Activated CD4-positive, alpha-beta memory T cell treated with anti-CD3 and anti-CD28 coated beads for 36 hours (primary cell): Measurements from ENCODE around the gene DHPS. TPM values are rescaled to one million over a fixed set of nuclear protein-coding genes. Genes with fewer than 3 reads are reported as not detected.
"Not testable (repeated sequence)": the region's sequence is repeated elsewhere in the genome, so short reads cannot be mapped to it uniquely, and the experiment has no call there.

Source experiments
- CTCF ChIA-PET: fragments of 350-600 bp; sonication (Branson Sonifier 250); formaldehyde crosslinking; loops from one replicate; lab custom pipeline; 2021; ENCODE audit warnings: antibody characterized with exemption, inconsistent platforms; lab: Charles Lee
- POLR2A ChIA-PET: fragments of 350-600 bp; sonication (Branson Sonifier 250); formaldehyde crosslinking; loops from one replicate; lab custom pipeline; 2021; ENCODE audit warnings: antibody characterized with exemption; lab: Charles Lee
- DNase-seq: peaks from one replicate; pipeline ENCODE4 v3.0.0-alpha.2; 2020
- H3K27ac Mint-ChIP-seq: one replicate; pipeline ENCODE4 v1.8.0; 2021; ENCODE audit warnings: mixed read lengths
- H3K27me3 Mint-ChIP-seq: one replicate; pipeline ENCODE4 v1.8.0; 2021; ENCODE audit warnings: mixed read lengths
- H3K36me3 Mint-ChIP-seq: one replicate; pipeline ENCODE4 v1.8.0; 2021; ENCODE audit warnings: mixed read lengths
- H3K4me1 Mint-ChIP-seq: one replicate; pipeline ENCODE4 v1.8.0; 2021; ENCODE audit warnings: low read depth, mixed read lengths
- H3K4me3 Mint-ChIP-seq: one replicate; pipeline ENCODE4 v1.8.0; 2021; ENCODE audit warnings: mild to moderate bottlenecking, mixed read lengths
- H3K9me3 Mint-ChIP-seq: one replicate; pipeline ENCODE4 v1.8.0; 2021; ENCODE audit warnings: mixed read lengths
- intact Hi-C: fragments of 100-400 bp; cut with micrococcal nuclease; formaldehyde crosslinking; loops from one replicate; pipeline ENCODE4 v1.15.1; 2023
- total RNA-seq, 2 experiments: library from RNA; stranded (reverse); gene quantifications; one replicate each; pipeline ENCODE4 v1.2.3, GENCODE V29; 2021

Gene DHPS
- total RNA-seq, 2 experiments from 2014 or later = 126 to 127 TPM

DNA sequence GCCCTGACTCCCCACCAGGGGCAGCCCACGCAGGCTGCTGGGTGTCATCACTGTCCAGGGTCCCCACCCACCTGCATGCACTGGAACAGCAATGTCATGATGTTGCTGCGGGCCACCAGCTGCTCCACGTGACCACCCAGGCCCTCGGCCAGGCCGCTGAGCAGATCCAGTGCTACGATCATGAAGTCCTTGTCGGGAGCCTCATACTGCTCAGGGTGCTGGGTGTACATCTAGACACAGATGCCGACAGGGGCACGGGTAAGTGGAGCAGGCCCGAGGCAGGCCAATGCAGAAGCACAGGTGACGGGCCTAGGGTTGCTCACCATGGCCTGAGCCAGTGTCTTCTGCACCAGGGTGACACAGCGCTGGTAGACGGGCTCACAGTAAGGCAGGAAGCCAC is 23.5 kb upstream of the DHPS start:
- ChIA-PET POLR2A (no interaction called here), CTCF (no interaction called here)
- no peak for DNase-seq
- no peak overlapping the region for H3K4me3 Mint-ChIP-seq
- no peaks in the 10 kb centered on the region for H3K9me3 Mint-ChIP-seq
- no peaks in the 10 kb centered on the region for H3K27me3 Mint-ChIP-seq
- no peaks in the 10 kb centered on the region for H3K4me1 Mint-ChIP-seq
- intact Hi-C loops = no loop called here
- H3K36me3 Mint-ChIP-seq = peaks cover 48% of the 10 kb centered on the region
- H3K27ac Mint-ChIP-seq = no peak overlapping the region

DNA sequence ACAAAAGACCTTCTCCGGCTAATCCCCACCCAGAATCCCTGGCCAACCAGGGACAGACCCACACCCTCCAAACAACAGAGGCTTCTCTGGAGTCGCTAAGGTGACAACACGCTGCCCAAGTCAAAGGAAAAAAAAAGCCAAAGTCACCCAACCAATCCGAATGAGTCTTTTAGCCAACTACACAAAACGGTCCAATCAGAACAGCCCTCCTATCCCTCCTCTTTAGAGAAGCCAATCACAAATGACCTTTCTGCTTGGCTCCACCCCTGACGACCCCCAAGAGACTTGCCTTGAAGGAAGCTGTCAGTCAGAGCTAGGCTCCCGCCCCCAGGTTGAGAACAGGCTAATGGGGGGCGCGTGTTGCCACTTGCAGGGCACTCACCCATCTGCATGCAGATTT is 21.4 kb upstream of the DHPS start:
- Mint-ChIP-seq H3K4me3 (no peak overlapping the region), H3K36me3 (peaks cover 44% of the 10 kb centered on the region), H3K27ac (no peak overlapping the region), H3K9me3 (no peaks in the 10 kb centered on the region), H3K27me3 (no peaks in the 10 kb centered on the region), H3K4me1 (peaks cover 2% of the 10 kb centered on the region)
- intact Hi-C loops = no loop called here
- POLR2A ChIA-PET = no interaction called here
- peak; percentile 17 for DNase-seq
- CTCF ChIA-PET = interaction anchor here (0.9 kb wide), 1 partner anchor 57 kb away, joined by 3 read pairs; no protein-coding TSS in a partner anchor

DNA sequence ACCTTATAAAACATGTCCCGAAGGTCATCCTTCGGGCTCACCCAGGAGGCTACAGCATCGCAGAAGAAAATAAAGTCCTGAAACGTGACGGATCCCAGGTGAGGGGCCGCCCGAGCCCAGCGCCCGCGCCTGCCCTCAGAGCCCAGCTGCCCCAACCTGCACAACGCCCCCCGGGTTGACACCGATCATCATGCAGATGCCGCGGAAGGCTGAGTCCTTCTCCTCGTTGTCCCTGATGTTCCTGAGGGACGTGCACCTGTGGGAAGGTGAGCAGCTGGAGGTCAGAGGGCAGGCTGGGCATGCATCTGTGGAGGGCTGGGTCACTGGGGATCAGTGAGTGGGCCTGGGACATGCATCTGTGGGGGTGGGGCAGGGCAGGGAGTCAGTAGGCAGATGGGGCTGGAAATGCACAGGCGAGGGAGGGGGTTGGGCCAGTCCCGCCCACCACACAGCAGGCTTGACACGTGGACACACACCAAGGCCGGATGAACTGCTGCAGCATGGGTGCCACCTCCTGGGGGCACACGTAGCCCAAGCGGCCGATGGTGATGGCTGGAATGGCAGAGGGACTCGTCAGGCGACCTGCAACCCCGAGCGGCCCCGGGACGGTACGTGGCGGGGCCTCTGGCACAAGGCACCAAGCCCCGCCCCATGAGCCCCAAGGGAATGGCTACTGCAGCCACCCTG is 20.1 kb upstream of the DHPS start:
- peaks cover 4% of the 10 kb centered on the region for H3K4me1 Mint-ChIP-seq
- no peak overlapping the region for H3K27ac Mint-ChIP-seq
- ChIA-PET CTCF (interaction anchor here (0.6 kb wide), 1 partner anchor 46 kb away, joined by 3 read pairs; no protein-coding TSS in a partner anchor), POLR2A (no interaction called here)
- no peaks in the 10 kb centered on the region for H3K9me3 Mint-ChIP-seq
- no peaks in the 10 kb centered on the region for H3K27me3 Mint-ChIP-seq
- intact Hi-C loops = no loop called here
- DNase-seq = no peak
- H3K36me3 Mint-ChIP-seq = peaks cover 40% of the 10 kb centered on the region
- H3K4me3 Mint-ChIP-seq = no peak overlapping the region

DNA sequence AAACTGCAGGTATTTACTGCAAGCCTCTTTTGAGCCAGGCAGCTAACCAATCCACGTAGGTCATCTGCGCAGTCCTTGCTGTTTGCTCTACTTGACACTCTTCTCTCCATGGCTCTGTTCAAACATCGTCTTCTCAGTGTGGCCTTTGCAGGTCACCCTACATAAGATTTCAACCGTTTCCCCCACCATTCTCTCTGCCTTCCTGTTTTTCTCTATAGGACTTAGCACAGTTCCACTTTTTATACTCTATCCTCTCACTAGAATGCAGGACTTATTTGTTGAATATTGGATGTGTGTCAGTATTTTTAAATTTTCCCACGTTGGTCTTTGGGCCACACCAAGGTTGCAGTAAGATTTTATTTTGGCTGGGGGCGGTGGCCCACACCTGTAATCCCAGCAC is 16.5 kb upstream of the DHPS start:
- Mint-ChIP-seq H3K4me3 (peak overlapping the region; percentile 22), H3K9me3 (no peaks in the 10 kb centered on the region), H3K27me3 (no peaks in the 10 kb centered on the region), H3K36me3 (peaks cover 15% of the 10 kb centered on the region), H3K4me1 (peaks cover 14% of the 10 kb centered on the region), H3K27ac (no peak overlapping the region)
- POLR2A ChIA-PET = no interaction called here
- no peak for DNase-seq
- intact Hi-C loops = no loop called here
- CTCF ChIA-PET = interaction anchor here (1.0 to 1.2 kb wide), 3 partner anchors 12 to 62 kb away, joined by 3 read pairs; no protein-coding TSS in a partner anchor

DNA sequence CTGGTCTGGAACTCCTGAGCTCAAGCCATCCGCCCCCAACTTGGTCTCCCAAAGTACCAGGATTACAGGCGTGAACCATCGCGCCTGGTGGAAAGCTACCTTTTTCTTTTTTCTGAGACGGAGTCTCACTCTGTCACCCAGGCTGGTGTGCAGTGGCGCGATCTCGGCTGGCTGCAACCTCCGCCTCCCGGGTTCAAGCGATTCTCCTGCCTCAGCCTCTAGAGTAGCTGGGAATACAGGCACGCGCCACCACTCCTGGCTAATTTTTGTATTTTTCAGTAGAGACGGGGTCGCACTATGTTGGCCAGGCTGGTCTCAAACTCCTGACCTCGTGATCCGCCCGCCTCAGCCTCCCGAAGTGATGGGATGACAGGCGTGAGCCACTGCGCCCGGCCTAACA is 15.7 kb upstream of the DHPS start:
- not testable (repeated sequence) for H3K27ac Mint-ChIP-seq, DNase-seq, H3K27me3 Mint-ChIP-seq, H3K9me3 Mint-ChIP-seq
- H3K36me3 Mint-ChIP-seq = peaks cover 13% of the 10 kb centered on the region
- ChIA-PET CTCF (interaction anchor here (1.0 to 2.6 kb wide), 5 partner anchors 12 to 63 kb away, joined by 3 to 12 read pairs (median 3); no protein-coding TSS in a partner anchor), POLR2A (interaction anchor here (1.5 to 2.5 kb wide), 3 partner anchors 16 to 240 kb away, joined by 3 to 14 read pairs (median 12); partner anchors contain the start of gene DHPS)
- intact Hi-C loops = loop anchor here (2.0 kb wide), 1 partner anchor 25 kb away; the partner anchor contains the start of gene TNPO2
- peak overlapping the region; percentile 26 for H3K4me3 Mint-ChIP-seq
- peaks cover 14% of the 10 kb centered on the region for H3K4me1 Mint-ChIP-seq

DNA sequence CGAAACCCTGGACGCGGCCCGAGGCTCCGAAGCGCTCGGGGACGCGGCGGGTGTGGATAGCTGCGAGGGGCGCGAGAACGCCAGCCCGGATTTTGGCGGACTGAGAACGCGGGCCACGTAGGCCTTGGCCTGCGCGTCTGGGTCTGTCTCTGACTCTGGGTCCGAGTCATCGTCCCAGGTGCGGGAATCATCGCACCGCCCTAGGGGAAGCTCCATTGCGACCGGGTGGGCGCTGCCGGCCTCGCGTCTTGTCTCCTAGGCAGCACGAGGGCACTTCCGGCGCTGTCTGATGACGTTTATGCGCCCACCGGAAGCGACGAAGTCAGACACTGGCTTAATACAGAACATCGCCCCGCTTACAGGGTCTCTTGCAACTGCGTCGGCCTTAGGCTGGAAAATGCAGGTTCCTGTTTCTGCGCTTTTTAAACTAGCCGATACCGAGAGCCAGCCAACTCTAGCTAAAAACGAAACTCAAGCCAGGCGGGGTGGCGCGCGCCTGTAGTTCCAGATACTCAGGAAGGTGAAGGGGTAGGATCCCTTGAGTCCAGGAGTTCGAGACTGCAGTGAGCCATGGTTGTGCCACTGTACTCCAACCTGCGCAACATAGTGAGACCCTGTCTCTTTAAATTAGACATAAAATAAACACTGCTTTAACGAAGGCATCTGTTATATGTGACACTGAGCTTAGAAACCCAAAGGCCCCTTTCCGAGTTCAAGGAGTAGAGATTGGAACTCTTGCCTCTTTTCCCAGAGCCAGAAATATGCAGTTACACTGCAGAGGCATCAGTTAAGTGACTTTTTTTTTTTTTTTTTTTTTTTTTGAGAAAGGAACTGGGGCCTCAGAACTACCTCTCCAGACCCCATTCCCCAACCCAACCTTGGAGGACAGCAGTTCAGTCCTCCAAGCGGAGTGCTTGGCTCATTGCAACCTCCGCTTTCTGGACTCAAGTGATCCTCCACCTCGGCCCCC is 15.0 kb upstream of the DHPS start, which contains the start of gene FBXW9:
TSS of gene FBXW9 (minus strand) at position 266 of the 970 bp plus-strand sequence. CDS start at position 216, 50 bp downstream.
- Mint-ChIP-seq H3K9me3 (no peaks in the 10 kb centered on the region), H3K36me3 (peaks cover 11% of the 10 kb centered on the region), H3K4me3 (peak within 1 kb of the TSS; percentile 84), H3K4me1 (peaks cover 14% of the 10 kb centered on the region), H3K27me3 (no peaks in the 10 kb centered on the region), H3K27ac (peak within 1 kb of the TSS; percentile 87)
- CTCF ChIA-PET = interaction anchor here (1.0 to 2.6 kb wide), 9 partner anchors 11 to 63 kb away, joined by 3 to 12 read pairs (median 5); no protein-coding TSS in a partner anchor
- intact Hi-C loops = loop anchor here (1.0 to 2.0 kb wide), 2 partner anchors 15 to 26 kb away; partner anchors contain the start of genes DHPS and TNPO2
- peak; percentile 98 for DNase-seq
- POLR2A ChIA-PET = interaction anchor here (0.6 to 2.5 kb wide), 7 partner anchors 11 to 241 kb away, joined by 3 to 14 read pairs (median 3); partner anchors contain the start of genes DHPS, GET3 and TRIR

DNA sequence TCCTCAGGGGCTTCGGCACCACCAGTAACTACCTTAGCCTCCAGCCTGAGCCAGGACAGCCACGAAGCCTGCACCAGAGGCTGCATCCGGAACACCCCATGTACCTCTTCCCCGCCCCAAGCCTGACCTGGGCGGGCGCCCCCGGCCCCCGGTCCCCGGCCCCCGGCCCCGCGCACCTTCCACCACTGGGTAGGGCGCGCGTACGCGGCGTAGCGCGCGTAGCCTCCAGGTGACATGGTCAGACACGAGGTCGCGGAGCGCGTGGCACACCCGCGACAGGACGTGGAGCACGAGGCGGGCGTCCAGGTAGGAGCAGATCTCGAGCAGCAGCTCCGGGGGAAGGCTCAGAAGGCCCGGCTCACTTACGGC is 14.3 kb upstream of the DHPS start:
- H3K4me1 Mint-ChIP-seq = peaks cover 14% of the 10 kb centered on the region
- intact Hi-C loops = loop anchor here (1.0 to 2.0 kb wide), 2 partner anchors 15 to 27 kb away; partner anchors contain the start of genes DHPS and TNPO2
- ChIA-PET POLR2A (interaction anchor here (0.6 to 2.5 kb wide), 7 partner anchors 12 to 241 kb away, joined by 3 to 14 read pairs (median 3); partner anchors contain the start of genes DHPS, GET3 and TRIR), CTCF (interaction anchor here (1.0 to 2.6 kb wide), 8 partner anchors 11 to 64 kb away, joined by 3 to 12 read pairs (median 6); no protein-coding TSS in a partner anchor)
- peaks cover 6% of the 10 kb centered on the region for H3K36me3 Mint-ChIP-seq
- H3K27me3 Mint-ChIP-seq = no peaks in the 10 kb centered on the region
- no peak overlapping the region for H3K27ac Mint-ChIP-seq
- H3K9me3 Mint-ChIP-seq = no peaks in the 10 kb centered on the region
- DNase-seq = peak; percentile 29
- peak overlapping the region; percentile 84 for H3K4me3 Mint-ChIP-seq

DNA sequence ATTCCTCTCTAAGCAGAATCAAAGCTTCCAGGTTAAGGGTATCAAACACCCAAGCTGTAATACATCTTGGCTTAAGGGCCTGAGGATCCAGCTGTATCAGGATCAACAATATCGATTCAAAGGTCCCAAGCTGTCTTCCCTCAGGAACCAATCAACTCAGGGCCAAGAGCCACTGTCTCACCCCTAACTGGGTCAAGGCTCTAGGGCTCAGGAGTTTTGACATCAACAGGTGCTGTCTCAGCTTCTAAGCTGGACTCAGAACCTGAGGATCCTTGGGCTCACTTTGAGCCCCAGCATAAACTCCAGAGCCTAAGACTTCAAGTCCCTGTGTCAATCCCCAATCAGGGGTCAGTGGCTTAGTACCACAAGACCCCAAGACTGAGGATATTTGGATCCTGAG is 13.8 kb upstream of the DHPS start:
- peaks cover 2% of the 10 kb centered on the region for H3K36me3 Mint-ChIP-seq
- peaks cover 14% of the 10 kb centered on the region for H3K4me1 Mint-ChIP-seq
- no peaks in the 10 kb centered on the region for H3K9me3 Mint-ChIP-seq
- ChIA-PET CTCF (interaction anchor here (0.8 to 2.6 kb wide), 6 partner anchors 19 to 152 kb away, joined by 3 to 12 read pairs (median 8); no protein-coding TSS in a partner anchor), POLR2A (interaction anchor here (1.2 to 2.5 kb wide), 3 partner anchors 14 to 38 kb away, joined by 4 to 14 read pairs (median 12); partner anchors contain the start of genes DHPS and TRIR)
- intact Hi-C loops = no loop called here
- H3K4me3 Mint-ChIP-seq = peak overlapping the region; percentile 84
- no peak overlapping the region for H3K27ac Mint-ChIP-seq
- no peaks in the 10 kb centered on the region for H3K27me3 Mint-ChIP-seq
- DNase-seq = no peak

DNA sequence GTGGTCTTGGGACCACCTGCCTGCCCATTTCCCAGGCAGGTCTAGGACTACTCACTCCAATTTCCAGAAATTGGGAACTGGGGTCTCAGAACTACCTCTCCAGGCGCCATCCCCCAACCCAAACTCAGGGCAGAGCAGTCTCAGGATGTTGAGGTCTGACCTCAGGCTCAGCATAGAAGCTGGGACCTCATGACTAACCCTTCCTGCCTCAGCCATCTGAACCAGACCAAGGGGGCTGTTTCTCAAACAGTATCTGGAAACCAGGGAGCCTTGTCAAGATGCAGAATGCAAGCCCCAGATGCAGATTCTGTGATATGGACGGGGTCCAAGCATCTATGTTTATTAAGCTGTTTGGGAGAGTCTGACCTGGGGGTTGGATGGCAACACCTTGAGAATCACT is 13.4 kb upstream of the DHPS start:
- no peak for DNase-seq
- Mint-ChIP-seq H3K4me1 (peaks cover 14% of the 10 kb centered on the region), H3K27me3 (no peaks in the 10 kb centered on the region), H3K4me3 (peak overlapping the region; percentile 39), H3K27ac (no peak overlapping the region), H3K9me3 (no peaks in the 10 kb centered on the region), H3K36me3 (peaks cover 2% of the 10 kb centered on the region)
- intact Hi-C loops = no loop called here
- ChIA-PET CTCF (interaction anchor here (0.8 to 2.6 kb wide), 6 partner anchors 19 to 153 kb away, joined by 3 to 12 read pairs (median 8); no protein-coding TSS in a partner anchor), POLR2A (interaction anchor here (2.5 kb wide), 1 partner anchor 27 kb away, joined by 14 read pairs; no protein-coding TSS in a partner anchor)

DNA sequence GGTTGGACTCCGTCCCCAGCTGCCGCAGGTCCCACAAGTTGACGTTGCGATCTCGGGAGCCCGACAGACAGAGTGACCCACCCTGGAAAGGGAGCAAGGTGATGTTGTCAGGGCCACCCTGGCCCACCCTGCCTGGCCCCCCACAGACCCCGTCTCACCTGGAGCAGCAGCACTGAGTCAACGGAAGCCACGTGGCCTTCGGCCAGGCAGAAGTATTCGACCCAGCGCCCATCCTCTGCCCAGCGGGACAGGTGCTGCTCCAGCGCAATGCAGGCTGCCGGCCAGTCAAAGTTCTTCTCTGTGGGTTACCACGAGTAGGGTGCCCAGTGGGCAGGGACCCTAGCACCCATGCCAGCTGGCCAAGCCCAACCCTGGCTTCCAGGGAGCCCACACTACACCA is 13.0 kb upstream of the DHPS start:
- intact Hi-C loops = no loop called here
- Mint-ChIP-seq H3K9me3 (no peaks in the 10 kb centered on the region), H3K4me1 (peaks cover 14% of the 10 kb centered on the region), H3K36me3 (peaks cover 2% of the 10 kb centered on the region), H3K27me3 (no peaks in the 10 kb centered on the region), H3K4me3 (peak overlapping the region; percentile 39), H3K27ac (no peak overlapping the region)
- ChIA-PET CTCF (interaction anchor here (1.9 to 2.6 kb wide), 4 partner anchors 18 to 65 kb away, joined by 6 to 12 read pairs (median 11); no protein-coding TSS in a partner anchor), POLR2A (no interaction called here)
- DNase-seq = no peak

DNA sequence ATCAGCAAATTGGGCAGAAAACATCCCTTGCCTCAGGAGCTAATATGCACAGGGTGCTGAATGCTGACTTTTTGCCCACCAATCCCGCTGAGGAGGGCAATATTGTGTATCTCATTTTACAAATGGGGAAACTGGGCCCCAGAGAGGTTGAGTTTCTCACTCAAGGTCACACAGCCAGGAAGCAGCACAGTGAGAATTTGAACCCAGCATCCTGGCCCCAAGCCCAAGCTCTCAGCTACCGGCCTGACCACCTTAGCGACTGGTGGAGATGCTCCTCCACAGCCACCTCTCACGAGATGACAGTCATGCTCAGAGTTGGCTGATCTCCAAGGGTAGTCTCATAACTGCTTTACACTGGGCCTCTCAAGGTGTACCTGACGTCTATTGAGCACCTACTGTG is 11.3 kb upstream of the DHPS start:
- Mint-ChIP-seq H3K27me3 (no peaks in the 10 kb centered on the region), H3K27ac (no peak overlapping the region), H3K4me1 (peaks cover 11% of the 10 kb centered on the region), H3K4me3 (no peak overlapping the region), H3K9me3 (no peaks in the 10 kb centered on the region), H3K36me3 (peaks cover 2% of the 10 kb centered on the region)
- ChIA-PET POLR2A (no interaction called here), CTCF (interaction anchor here (0.7 kb wide), 1 partner anchor 15 kb away, joined by 3 read pairs; no protein-coding TSS in a partner anchor)
- DNase-seq = no peak
- intact Hi-C loops = no loop called here
